ENCODE data around the gene SSBP1.

DNA sequence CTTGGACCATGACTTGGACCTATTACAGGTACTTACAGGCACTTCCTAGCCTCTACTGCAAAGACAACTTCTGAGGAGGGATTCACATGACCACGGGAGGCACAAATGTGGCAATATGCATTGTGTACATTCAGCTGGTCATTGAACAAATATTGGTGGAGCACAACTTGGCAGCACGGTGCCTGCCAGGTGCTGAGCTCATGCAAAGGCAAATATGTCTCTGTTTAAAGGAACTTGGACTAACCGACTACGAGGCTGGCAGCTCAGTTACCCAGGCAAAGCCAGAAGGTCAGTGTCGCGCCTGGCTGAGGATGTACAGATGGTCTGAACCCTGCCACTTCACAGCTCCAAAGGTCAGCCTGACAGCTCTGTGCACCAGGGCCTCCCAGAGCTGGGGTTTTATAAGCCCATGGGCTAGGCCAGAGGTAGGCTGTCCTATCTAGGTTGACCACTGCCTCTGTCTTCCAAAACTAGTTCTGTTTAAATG lies 42.3 kb upstream of the SSBP1 start:
- TF ChIP-seq, protein P1, sequence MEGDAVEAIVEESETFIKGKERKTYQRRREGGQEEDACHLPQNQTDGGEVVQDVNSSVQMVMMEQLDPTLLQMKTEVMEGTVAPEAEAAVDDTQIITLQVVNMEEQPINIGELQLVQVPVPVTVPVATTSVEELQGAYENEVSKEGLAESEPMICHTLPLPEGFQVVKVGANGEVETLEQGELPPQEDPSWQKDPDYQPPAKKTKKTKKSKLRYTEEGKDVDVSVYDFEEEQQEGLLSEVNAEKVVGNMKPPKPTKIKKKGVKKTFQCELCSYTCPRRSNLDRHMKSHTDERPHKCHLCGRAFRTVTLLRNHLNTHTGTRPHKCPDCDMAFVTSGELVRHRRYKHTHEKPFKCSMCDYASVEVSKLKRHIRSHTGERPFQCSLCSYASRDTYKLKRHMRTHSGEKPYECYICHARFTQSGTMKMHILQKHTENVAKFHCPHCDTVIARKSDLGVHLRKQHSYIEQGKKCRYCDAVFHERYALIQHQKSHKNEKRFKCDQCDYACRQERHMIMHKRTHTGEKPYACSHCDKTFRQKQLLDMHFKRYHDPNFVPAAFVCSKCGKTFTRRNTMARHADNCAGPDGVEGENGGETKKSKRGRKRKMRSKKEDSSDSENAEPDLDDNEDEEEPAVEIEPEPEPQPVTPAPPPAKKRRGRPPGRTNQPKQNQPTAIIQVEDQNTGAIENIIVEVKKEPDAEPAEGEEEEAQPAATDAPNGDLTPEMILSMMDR (IDR thresholded peaks at IDR 0.05; ENCODE audit: low read length): no peak
- TF ChIP-seq EZH2 (IDR thresholded peaks at IDR 0.05; ENCODE audit: borderline replicate concordance, low read length): no peak

All from OCI-LY1 (cell line).